HAP-1 (cell line): Measurements from ENCODE around the gene HLA-A.

ENCODE experiments used
- DNase-seq, 2 experiments: peaks; one replicate each; pipeline ENCODE4 v3.0.0-alpha.2; 2016 to 2020; ENCODE audit warnings: low spot score in 2 of 2
- H3K27me3 ChIP-seq: fragments of 250-450 bp; sonication (Bioruptor Pico); 2 replicates; pipeline ENCODE4 v1.5.1; 2020; ENCODE audit warnings: low read depth, mild to moderate bottlenecking, moderate library complexity
- H3K36me3 ChIP-seq: fragments of 250-450 bp; sonication (Bioruptor Pico); replicated peaks from 2 replicates; pipeline ENCODE4 v1.5.1; 2020; ENCODE audit warnings: mild to moderate bottlenecking
- H3K4me1 ChIP-seq: fragments of 250-450 bp; sonication (Bioruptor Pico); 2 replicates; pipeline ENCODE4 v1.5.1; 2020; ENCODE audit warnings: mild to moderate bottlenecking
- H3K4me3 ChIP-seq: fragments of 250-450 bp; sonication (Bioruptor Pico); 2 replicates; pipeline ENCODE4 v1.5.1; 2020; ENCODE audit warnings: mild to moderate bottlenecking, moderate library complexity
- H3K9me3 ChIP-seq: fragments of 250-450 bp; sonication (Bioruptor Pico); 2 replicates; pipeline ENCODE4 v1.5.1; 2020; ENCODE audit warnings: mild to moderate bottlenecking, moderate library complexity
- in situ Hi-C: fragments of 300-500 bp; cut with MboI; formaldehyde crosslinking; loops from 3 replicates; pipeline ENCODE4 v1.14.3; 2020; ENCODE audit warnings: low sequenced_read_pairs, inconsistent platforms, mixed read lengths

The HLA-A gene

GRCh38 chr6:29943053-29943966, 978 bp downstream of the HLA-A start:
- no peaks in the 10 kb centered on the region for H3K4me1 ChIP-seq
- peak overlapping the region; percentile 36 for H3K4me3 ChIP-seq
- no peaks in the 10 kb centered on the region for H3K9me3 ChIP-seq
- DNase-seq = no peak
- no peaks in the 10 kb centered on the region for H3K27me3 ChIP-seq
- H3K36me3 ChIP-seq = no peaks in the 10 kb centered on the region
- in situ Hi-C loops = loop anchor here (5.0 kb wide), 1 partner anchor 56 kb away; no protein-coding TSS in a partner anchor

- DNase-seq = no peak
- no peaks in the 10 kb centered on the region for H3K36me3 ChIP-seq
- in situ Hi-C loops = no loop called here
- no peaks in the 10 kb centered on the region for H3K4me1 ChIP-seq
- H3K27me3 ChIP-seq = no peaks in the 10 kb centered on the region
- H3K4me3 ChIP-seq = no peak overlapping the region
- H3K9me3 ChIP-seq = no peaks in the 10 kb centered on the region
Measured at GRCh38 chr6:29945281-29945820, 3.0 kb downstream of the HLA-A start.

GRCh38 chr6:29946223-29947076, 4.1 kb downstream of the HLA-A start:
- Histone ChIP-seq H3K36me3 (no peaks in the 10 kb centered on the region), H3K9me3 (no peaks in the 10 kb centered on the region), H3K4me3 (no peak overlapping the region), H3K27me3 (no peaks in the 10 kb centered on the region), H3K4me1 (no peaks in the 10 kb centered on the region)
- DNase-seq = no peak
- in situ Hi-C loops = no loop called here

- Histone ChIP-seq H3K4me3 (no peak overlapping the region), H3K4me1 (no peaks in the 10 kb centered on the region), H3K36me3 (no peaks in the 10 kb centered on the region), H3K9me3 (no peaks in the 10 kb centered on the region), H3K27me3 (no peaks in the 10 kb centered on the region)
- in situ Hi-C loops = no loop called here
- no peak for DNase-seq
Measured at GRCh38 chr6:29947077-29947980, 5.0 kb downstream of the HLA-A start.

- no peaks in the 10 kb centered on the region for H3K4me1 ChIP-seq
- in situ Hi-C loops = no loop called here
- H3K4me3 ChIP-seq = no peak overlapping the region
- H3K27me3 ChIP-seq = no peaks in the 10 kb centered on the region
- no peak for DNase-seq
- no peaks in the 10 kb centered on the region for H3K9me3 ChIP-seq
- H3K36me3 ChIP-seq = no peaks in the 10 kb centered on the region
Measured at GRCh38 chr6:29948277-29948676, 5.9 kb downstream of the HLA-A start.

- in situ Hi-C loops = no loop called here
- no peaks in the 10 kb centered on the region for H3K9me3 ChIP-seq
- no peaks in the 10 kb centered on the region for H3K27me3 ChIP-seq
- no peaks in the 10 kb centered on the region for H3K36me3 ChIP-seq
- no peak overlapping the region for H3K4me3 ChIP-seq
- H3K4me1 ChIP-seq = no peaks in the 10 kb centered on the region
- no peak for DNase-seq
Measured at GRCh38 chr6:29949934-29950333, 7.6 kb downstream of the HLA-A start.

GRCh38 chr6:29951882-29952281, 9.6 kb downstream of the HLA-A start:
- in situ Hi-C loops = no loop called here
- Histone ChIP-seq H3K27me3 (no peaks in the 10 kb centered on the region), H3K36me3 (no peaks in the 10 kb centered on the region), H3K9me3 (no peaks in the 10 kb centered on the region), H3K4me3 (no peak overlapping the region), H3K4me1 (no peaks in the 10 kb centered on the region)
- DNase-seq = no peak

GRCh38 chr6:29953001-29953441, 10.7 kb downstream of the HLA-A start:
- in situ Hi-C loops = no loop called here
- no peaks in the 10 kb centered on the region for H3K27me3 ChIP-seq
- H3K36me3 ChIP-seq = no peaks in the 10 kb centered on the region
- no peaks in the 10 kb centered on the region for H3K9me3 ChIP-seq
- H3K4me1 ChIP-seq = no peaks in the 10 kb centered on the region
- DNase-seq = no peak
- no peak overlapping the region for H3K4me3 ChIP-seq

- no peaks in the 10 kb centered on the region for H3K9me3 ChIP-seq
- H3K27me3 ChIP-seq = no peaks in the 10 kb centered on the region
- H3K36me3 ChIP-seq = no peaks in the 10 kb centered on the region
- in situ Hi-C loops = no loop called here
- DNase-seq = no peak
- no peak overlapping the region for H3K4me3 ChIP-seq
- no peaks in the 10 kb centered on the region for H3K4me1 ChIP-seq
Measured at GRCh38 chr6:29953686-29954085, 11.4 kb downstream of the HLA-A start.

GRCh38 chr6:29954272-29954671, 11.9 kb downstream of the HLA-A start:
- Histone ChIP-seq H3K9me3 (peaks cover 2% of the 10 kb centered on the region; the same call in 1 of the 2 replicates), H3K36me3 (no peaks in the 10 kb centered on the region), H3K27me3 (no peaks in the 10 kb centered on the region), H3K4me3 (no peak overlapping the region), H3K4me1 (no peaks in the 10 kb centered on the region)
- in situ Hi-C loops = no loop called here
- no peak for DNase-seq

GRCh38 chr6:29955783-29956182, 13.5 kb downstream of the HLA-A start:
- Histone ChIP-seq H3K9me3 (peaks cover 2% of the 10 kb centered on the region; the same call in 1 of the 2 replicates), H3K4me3 (no peak overlapping the region), H3K36me3 (no peaks in the 10 kb centered on the region), H3K27me3 (no peaks in the 10 kb centered on the region), H3K4me1 (no peaks in the 10 kb centered on the region)
- in situ Hi-C loops = no loop called here
- no peak for DNase-seq

GRCh38 chr6:29956518-29956917, 14.2 kb downstream of the HLA-A start:
- H3K9me3 ChIP-seq = peaks cover 2% of the 10 kb centered on the region; the same call in 1 of the 2 replicates
- no peaks in the 10 kb centered on the region for H3K36me3 ChIP-seq
- H3K4me3 ChIP-seq = no peak overlapping the region
- in situ Hi-C loops = no loop called here
- DNase-seq = no peak
- no peaks in the 10 kb centered on the region for H3K27me3 ChIP-seq
- no peaks in the 10 kb centered on the region for H3K4me1 ChIP-seq

GRCh38 chr6:29958046-29958445, 15.7 kb downstream of the HLA-A start:
- H3K4me1 ChIP-seq = no peaks in the 10 kb centered on the region
- H3K27me3 ChIP-seq = no peaks in the 10 kb centered on the region

More at GRCh38 chr6:29958046-29958445, 15.7 kb downstream of the HLA-A start:
- in situ Hi-C loops = no loop called here
- no peaks in the 10 kb centered on the region for H3K36me3 ChIP-seq
- peaks cover 2% of the 10 kb centered on the region; the same call in 1 of the 2 replicates for H3K9me3 ChIP-seq
- H3K4me3 ChIP-seq = no peak overlapping the region
- no peak for DNase-seq
